Measurements from ENCODE around the gene FBRSL1. TPM values are rescaled to one million over a fixed set of nuclear protein-coding genes. Genes with fewer than 3 reads are reported as not detected.

The FBRSL1 gene
- total RNA-seq, 2 donors from 2014 or later: 20.2 to 22.5 TPM

- H3K36me3 ChIP-seq: no peaks in the 10 kb centered on the region
- H3K9me3 ChIP-seq: no peaks in the 10 kb centered on the region
- DNase-seq (ENCODE audit: low spot score): no peak
- no peak for TF ChIP-seq CTCF (IDR thresholded peaks at IDR 0.05)
- no peaks in the 10 kb centered on the region for H3K27me3 ChIP-seq (replicated peaks; ENCODE audit: insufficient read depth)
- no peak for ATAC-seq (ENCODE audit: insufficient number of reproducible peaks, low FRiP score, low read depth)
- H3K4me1 ChIP-seq (ENCODE audit: control insufficient read depth in 1 of 2, low read depth in 2 of 2): no peaks in the 10 kb centered on the region
- no peak overlapping the region for H3K27ac ChIP-seq
- H3K4me3 ChIP-seq: no peak overlapping the region
Observed at GRCh38 chr12:132475304-132476037, 14.5 kb upstream of the FBRSL1 start.

- Histone ChIP-seq H3K27ac (no peak overlapping the region), H3K4me3 (no peak overlapping the region), H3K9me3 (no peaks in the 10 kb centered on the region), H3K27me3 (replicated peaks; ENCODE audit: insufficient read depth) (no peaks in the 10 kb centered on the region), H3K4me1 (ENCODE audit: control insufficient read depth in 1 of 2, low read depth in 2 of 2) (no peaks in the 10 kb centered on the region), H3K36me3 (no peaks in the 10 kb centered on the region)
- ATAC-seq (ENCODE audit: insufficient number of reproducible peaks, low FRiP score, low read depth) (no peak), DNase-seq (ENCODE audit: low spot score) (no peak)
- TF ChIP-seq CTCF (IDR thresholded peaks at IDR 0.05): no peak
Observed at GRCh38 chr12:132476038-132476414, 13.9 kb upstream of the FBRSL1 start.

GRCh38 chr12:132476421-132476820 lies 13.5 kb upstream of the FBRSL1 start:
- no peaks in the 10 kb centered on the region for H3K27me3 ChIP-seq (replicated peaks; ENCODE audit: insufficient read depth)
- no peaks in the 10 kb centered on the region for H3K4me1 ChIP-seq (ENCODE audit: control insufficient read depth in 1 of 2, low read depth in 2 of 2)
- no peak for TF ChIP-seq CTCF (IDR thresholded peaks at IDR 0.05)
- no peaks in the 10 kb centered on the region for H3K36me3 ChIP-seq
- no peaks in the 10 kb centered on the region for H3K9me3 ChIP-seq
- H3K27ac ChIP-seq: no peak overlapping the region
- no peak overlapping the region for H3K4me3 ChIP-seq
- ATAC-seq (ENCODE audit: insufficient number of reproducible peaks, low FRiP score, low read depth) (no peak), DNase-seq (ENCODE audit: low spot score) (no peak)

GRCh38 chr12:132477017-132477702 lies 12.8 kb upstream of the FBRSL1 start:
- Histone ChIP-seq H3K4me3 (no peak overlapping the region), H3K9me3 (no peaks in the 10 kb centered on the region), H3K27me3 (replicated peaks; ENCODE audit: insufficient read depth) (no peaks in the 10 kb centered on the region), H3K27ac (no peak overlapping the region), H3K4me1 (ENCODE audit: control insufficient read depth in 1 of 2, low read depth in 2 of 2) (no peaks in the 10 kb centered on the region), H3K36me3 (no peaks in the 10 kb centered on the region)
- DNase-seq (ENCODE audit: low spot score): no peak
- ATAC-seq (ENCODE audit: insufficient number of reproducible peaks, low FRiP score, low read depth): no peak
- TF ChIP-seq CTCF (IDR thresholded peaks at IDR 0.05): no peak

- Histone ChIP-seq H3K4me1 (ENCODE audit: control insufficient read depth in 1 of 2, low read depth in 2 of 2) (no peaks in the 10 kb centered on the region), H3K27ac (no peak overlapping the region), H3K27me3 (replicated peaks; ENCODE audit: insufficient read depth) (no peaks in the 10 kb centered on the region), H3K4me3 (no peak overlapping the region), H3K9me3 (no peaks in the 10 kb centered on the region), H3K36me3 (no peaks in the 10 kb centered on the region)
- ATAC-seq (ENCODE audit: insufficient number of reproducible peaks, low FRiP score, low read depth): no peak
- TF ChIP-seq CTCF (IDR thresholded peaks at IDR 0.05): no peak
- DNase-seq (ENCODE audit: low spot score): no peak
Observed at GRCh38 chr12:132477703-132478432, 12.1 kb upstream of the FBRSL1 start.
